Measurements from ENCODE around the gene AADACL2. TPM values are rescaled to one million over a fixed set of nuclear protein-coding genes. Genes with fewer than 3 reads are reported as not detected.

AADACL2 gene
- under 1 TPM in 1 of 4 donors, not detected in 3; 0.49 TPM for total RNA-seq

DNA sequence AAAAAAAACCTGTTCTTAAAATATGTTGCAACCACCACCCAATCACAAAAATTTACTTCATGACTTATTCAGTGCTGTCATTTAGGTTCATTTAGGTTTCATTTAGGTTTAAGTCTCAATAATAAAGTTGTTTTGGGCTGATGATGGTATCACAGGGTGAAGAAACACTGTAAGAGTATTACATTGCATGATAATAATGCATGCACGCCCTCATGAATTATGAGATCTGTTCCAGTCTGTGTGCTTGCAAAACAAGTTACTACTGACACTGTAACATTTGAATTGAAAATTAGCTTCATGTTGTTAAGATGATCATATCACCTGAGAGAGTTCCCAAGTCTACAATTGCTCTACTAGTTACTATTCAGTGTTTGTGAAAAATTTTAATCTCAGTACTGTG lies at the start of gene AADACL2:
Gene AADACL2 (plus strand): TSS at position 315 of the 400 bp plus-strand sequence. CDS start 109 bp downstream, outside the sequence.
- no peak for TF ChIP-seq CTCF (IDR thresholded peaks at IDR 0.05; ENCODE audit: low read depth)

- TF ChIP-seq CTCF (IDR thresholded peaks at IDR 0.05; ENCODE audit: low read depth): no peak
Measured at GRCh38 chr3:151684094-151684493, 49.6 kb upstream of the AADACL2 start.

DNA sequence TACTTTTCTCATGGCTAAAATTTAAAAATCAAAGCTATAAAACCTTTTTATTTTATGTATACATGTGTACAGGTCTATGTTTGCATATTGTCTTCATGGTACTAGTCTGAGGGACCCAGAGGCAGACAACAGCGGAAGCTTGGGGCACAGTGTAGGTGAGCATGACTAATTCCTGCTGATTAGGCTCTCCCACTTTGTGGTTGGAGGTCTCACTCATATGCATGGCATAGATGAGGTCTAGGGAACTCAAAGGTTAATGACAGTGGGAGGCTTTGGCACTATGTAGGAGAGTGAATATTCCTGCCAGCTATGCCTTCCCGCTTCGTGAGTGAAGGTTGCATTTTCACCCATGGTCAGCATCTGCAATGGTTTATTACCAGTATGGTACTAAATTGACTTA lies 47.5 kb upstream of the AADACL2 start:
- no peak for TF ChIP-seq CTCF (IDR thresholded peaks at IDR 0.05; ENCODE audit: low read depth)

- no peak for TF ChIP-seq CTCF (IDR thresholded peaks at IDR 0.05; ENCODE audit: low read depth)
Measured at GRCh38 chr3:151687076-151687475, 46.7 kb upstream of the AADACL2 start.

DNA sequence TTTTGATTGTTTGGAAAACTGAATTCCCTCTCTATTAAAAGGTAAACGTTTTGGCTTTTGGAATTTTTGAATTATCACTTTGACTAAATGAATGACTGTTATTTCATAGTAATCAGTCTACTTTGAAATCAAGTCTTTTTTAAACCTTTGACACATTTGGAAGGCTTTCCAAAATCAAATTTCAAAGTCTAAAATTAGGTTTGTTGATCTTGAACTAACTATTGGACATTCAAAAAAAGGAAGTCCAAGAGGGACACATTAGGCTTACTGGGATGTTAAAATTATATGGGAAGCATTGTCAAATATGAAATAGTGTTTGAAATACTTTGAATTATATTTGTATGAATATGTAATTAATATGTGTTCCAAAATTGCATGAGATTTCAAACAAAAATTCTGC lies 45.2 kb upstream of the AADACL2 start:
- TF ChIP-seq CTCF (IDR thresholded peaks at IDR 0.05; ENCODE audit: low read depth): no peak

GRCh38 chr3:151690645-151691044 lies 43.1 kb upstream of the AADACL2 start:
- TF ChIP-seq CTCF (IDR thresholded peaks at IDR 0.05; ENCODE audit: low read depth): no peak

- TF ChIP-seq CTCF (IDR thresholded peaks at IDR 0.05; ENCODE audit: low read depth): no peak
Measured at GRCh38 chr3:151697496-151697895, 36.2 kb upstream of the AADACL2 start.

Measured in subcutaneous adipose tissue (tissue), 4 donors.